SK-N-SH treated with all-trans-retinoic acid at 6 μM for 48 hours (cell line): Measurements from ENCODE around the gene CHST9.
A peak's percentile ranks its signal among the peaks of the same experiment; 100 is the strongest.

ENCODE experiments used
- ATAC-seq: fragments of 200-7000 bp; cut with Tn5 transposase; 3 replicates; pipeline ENCODE4 v1.9.1; 2020; ENCODE audit warnings: mild to moderate bottlenecking, moderate library complexity
- ARNTL ChIP-seq: fragments of 450-650 bp; formaldehyde crosslinking; IDR thresholded peaks from 2 replicates; pipeline ENCODE4 v1.5.0; 2020; ENCODE audit warnings: low read depth, mild to moderate bottlenecking, moderate library complexity, borderline replicate concordance
- BACH2 ChIP-seq: fragments of 250-450 bp; sonication (Bioruptor Pico); IDR thresholded peaks from 2 replicates; pipeline ENCODE4 v1.9.0; 2021; ENCODE audit warnings: mild to moderate bottlenecking, borderline replicate concordance
- CREB5 ChIP-seq: fragments of 250-450 bp; sonication (Bioruptor Pico); IDR thresholded peaks from 2 replicates; pipeline ENCODE4 v1.5.1; 2020; ENCODE audit warnings: low read depth, mild to moderate bottlenecking, moderate library complexity
- CSDC2 ChIP-seq: fragments of 250-450 bp; sonication (Bioruptor Pico); IDR thresholded peaks from 2 replicates; pipeline ENCODE4 v1.5.0; 2020; ENCODE audit warnings: mild to moderate bottlenecking, moderate library complexity
- CSRNP3 ChIP-seq: fragments of 250-450 bp; sonication (Bioruptor Pico); IDR thresholded peaks from 2 replicates; pipeline ENCODE4 v1.5.1; 2021; ENCODE audit warnings: mild to moderate bottlenecking, moderate library complexity
- ESRRG ChIP-seq: fragments of 250-450 bp; sonication (Bioruptor Pico); IDR thresholded peaks from 2 replicates; pipeline ENCODE4 v1.6.1; 2021; ENCODE audit warnings: mild to moderate bottlenecking
- GLIS3 ChIP-seq: fragments of 250-450 bp; sonication (Bioruptor Pico); IDR thresholded peaks from 2 replicates; pipeline ENCODE4 v1.5.0; 2020; ENCODE audit warnings: mild to moderate bottlenecking, moderate library complexity
- OSR1 ChIP-seq: fragments of 250-450 bp; sonication (Bioruptor Pico); IDR thresholded peaks from 2 replicates; pipeline ENCODE4 v1.8.0; 2022; ENCODE audit warnings: moderate library complexity, mild to moderate bottlenecking, inconsistent platforms
- POU6F1 ChIP-seq: fragments of 250-450 bp; sonication (Bioruptor Pico); IDR thresholded peaks from 2 replicates; pipeline ENCODE4 v1.8.0; 2021; ENCODE audit warnings: low read depth, mild to moderate bottlenecking, moderate library complexity, borderline replicate concordance
- PPARA ChIP-seq: fragments of 250-450 bp; sonication (Bioruptor Pico); IDR thresholded peaks from 2 replicates; pipeline ENCODE4 v1.5.0; 2020; ENCODE audit warnings: mild to moderate bottlenecking, borderline replicate concordance
- RARB ChIP-seq: fragments of 250-450 bp; sonication (Bioruptor Pico); IDR thresholded peaks from 2 replicates; pipeline ENCODE4 v1.8.0; 2021; ENCODE audit warnings: mild to moderate bottlenecking, moderate library complexity
- SNAI2 ChIP-seq: fragments of 250-450 bp; sonication (Bioruptor Pico); IDR thresholded peaks from 2 replicates; pipeline ENCODE4 v1.5.0; 2020; ENCODE audit warnings: mild to moderate bottlenecking, moderate library complexity
- TCF4 ChIP-seq: fragments of 250-450 bp; sonication (Bioruptor Pico); IDR thresholded peaks from 2 replicates; pipeline ENCODE4 v1.8.0; 2021; ENCODE audit warnings: mild to moderate bottlenecking, moderate library complexity, borderline replicate concordance
- TOX ChIP-seq: fragments of 250-450 bp; sonication (Bioruptor Pico); IDR thresholded peaks from 2 replicates; pipeline ENCODE4 v1.8.0; 2021; ENCODE audit warnings: mild to moderate bottlenecking, moderate library complexity, borderline replicate concordance
- ZC3H10 ChIP-seq: fragments of 250-450 bp; sonication (Bioruptor Pico); IDR thresholded peaks from 2 replicates; pipeline ENCODE4 v1.5.1; 2021; ENCODE audit warnings: mild to moderate bottlenecking, moderate library complexity
- ZFP3 ChIP-seq: fragments of 250-450 bp; sonication (Bioruptor Pico); IDR thresholded peaks from 2 replicates; pipeline ENCODE4 v1.5.0; 2020; ENCODE audit warnings: mild to moderate bottlenecking, moderate library complexity
- ZFP30 ChIP-seq: fragments of 450-650 bp; formaldehyde crosslinking; IDR thresholded peaks from 2 replicates; pipeline ENCODE4 v1.5.0; 2022; ENCODE audit warnings: mild to moderate bottlenecking, moderate library complexity
- ZNF565 ChIP-seq: fragments of 450-650 bp; formaldehyde crosslinking; conservative IDR thresholded peaks from 2 replicates; pipeline ENCODE4 v1.5.0; 2020; ENCODE audit warnings: low read depth, mild to moderate bottlenecking, moderate library complexity
- ZNF70 ChIP-seq: fragments of 450-650 bp; formaldehyde crosslinking; IDR thresholded peaks from 2 replicates; pipeline ENCODE4 v1.5.0; 2020; ENCODE audit warnings: mild to moderate bottlenecking, moderate library complexity
- ZNF8 ChIP-seq: fragments of 450-650 bp; formaldehyde crosslinking; IDR thresholded peaks from 2 replicates; pipeline ENCODE4 v1.5.0; 2020; ENCODE audit warnings: mild to moderate bottlenecking, moderate library complexity

Gene CHST9

DNA sequence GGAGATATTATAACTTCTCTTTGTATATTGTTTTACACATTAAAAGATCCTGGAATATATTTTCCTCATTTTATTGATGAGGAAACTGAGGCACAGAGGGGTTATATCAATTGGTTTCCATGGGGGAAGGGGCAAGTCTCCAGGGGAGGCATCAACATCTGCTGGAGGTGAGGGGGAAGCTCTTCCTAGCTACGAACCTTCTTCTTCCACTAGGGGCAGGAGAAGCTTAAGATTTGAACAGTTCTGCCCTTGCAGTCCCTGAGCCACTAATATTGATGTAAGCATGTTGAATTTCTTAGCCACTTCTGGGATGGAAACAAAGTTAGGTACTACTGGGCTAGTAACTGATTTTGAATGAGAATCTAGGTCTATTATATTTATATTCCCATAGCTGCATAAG lies 179.5 kb downstream of the CHST9 start:
- ATAC-seq: peak; percentile 73
- TF ChIP-seq CREB5 (CRISPR knock-in tag): no peak

DNA sequence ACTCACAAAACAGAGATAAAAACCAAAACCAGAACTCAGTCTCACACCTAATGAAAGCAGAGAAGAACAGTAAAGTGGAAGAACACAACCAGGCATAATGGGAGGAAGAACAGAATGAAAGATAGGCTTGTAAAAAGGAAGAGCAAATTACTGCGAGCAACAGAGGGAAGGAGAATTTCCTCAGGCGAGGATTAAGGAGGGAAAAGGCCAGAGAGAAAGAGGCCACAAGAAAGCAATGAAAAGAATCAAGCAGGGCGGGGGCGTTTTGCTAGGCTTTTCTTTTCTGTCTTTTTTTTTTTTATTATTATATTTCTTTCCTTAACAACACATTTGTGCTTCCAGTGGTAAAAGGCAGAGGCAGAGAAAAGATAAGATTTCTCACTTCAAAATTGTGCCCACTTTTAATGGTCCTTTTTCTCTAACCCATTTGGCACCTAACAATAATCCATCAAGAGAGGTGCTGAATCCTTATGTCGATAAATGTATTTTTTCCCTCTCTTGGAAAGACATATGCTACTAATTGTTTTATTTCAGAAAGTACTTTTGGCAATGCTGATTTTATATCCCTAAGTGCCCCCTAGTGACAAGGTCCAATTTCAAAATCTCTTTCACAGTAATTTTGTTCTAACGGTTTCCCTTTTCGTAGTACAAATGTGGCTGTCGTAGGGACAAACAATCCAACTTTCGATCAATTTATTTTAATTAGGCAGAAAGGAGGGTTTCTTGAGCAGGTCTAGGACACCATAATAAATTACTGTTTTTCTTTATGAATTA lies 180.9 kb downstream of the CHST9 start:
- ATAC-seq: no peak

DNA sequence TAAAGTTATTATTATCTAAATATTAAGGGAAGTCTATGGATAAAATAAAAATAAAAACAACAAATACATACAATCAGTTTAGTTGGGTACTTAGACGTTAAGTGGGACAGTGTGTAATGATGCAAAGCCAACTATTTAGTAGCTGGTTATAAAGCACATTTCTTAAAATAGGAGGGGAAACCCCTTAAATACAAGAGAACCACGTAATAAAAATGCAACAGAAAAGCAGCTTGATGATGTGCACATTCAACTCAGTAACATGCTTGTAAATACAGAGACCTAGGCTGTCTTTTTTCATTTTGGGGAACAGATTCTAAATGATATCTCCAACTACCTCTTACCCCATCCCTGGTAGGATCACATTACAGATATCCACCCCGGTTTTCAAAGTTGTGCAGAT lies 185.3 kb downstream of the CHST9 start:
- TF ChIP-seq ZNF565 (CRISPR knock-in tag): no peak
- no peak for TF ChIP-seq SNAI2 (CRISPR knock-in tag)
- TF ChIP-seq RARB (CRISPR knock-in tag): no peak
- no peak for TF ChIP-seq ZFP3 (CRISPR knock-in tag)
- TF ChIP-seq ESRRG (CRISPR knock-in tag): no peak
- no peak for TF ChIP-seq POU6F1
- TF ChIP-seq PPARA: no peak
- TF ChIP-seq ZC3H10 (CRISPR knock-in tag): no peak
- TF ChIP-seq OSR1 (CRISPR knock-in tag): no peak
- no peak for TF ChIP-seq ZFP30 (CRISPR knock-in tag)
- no peak for TF ChIP-seq CREB5 (CRISPR knock-in tag)
- no peak for TF ChIP-seq TOX
- TF ChIP-seq ARNTL: no peak
- no peak for TF ChIP-seq ZNF8 (CRISPR knock-in tag)
- no peak for TF ChIP-seq CSDC2
- no peak for TF ChIP-seq GLIS3 (CRISPR knock-in tag)
- no peak for TF ChIP-seq CSRNP3 (CRISPR knock-in tag)
- ATAC-seq: no peak

More for the DNA sequence above, 180.9 kb downstream of the CHST9 start:
- no peak for TF ChIP-seq POU6F1

DNA sequence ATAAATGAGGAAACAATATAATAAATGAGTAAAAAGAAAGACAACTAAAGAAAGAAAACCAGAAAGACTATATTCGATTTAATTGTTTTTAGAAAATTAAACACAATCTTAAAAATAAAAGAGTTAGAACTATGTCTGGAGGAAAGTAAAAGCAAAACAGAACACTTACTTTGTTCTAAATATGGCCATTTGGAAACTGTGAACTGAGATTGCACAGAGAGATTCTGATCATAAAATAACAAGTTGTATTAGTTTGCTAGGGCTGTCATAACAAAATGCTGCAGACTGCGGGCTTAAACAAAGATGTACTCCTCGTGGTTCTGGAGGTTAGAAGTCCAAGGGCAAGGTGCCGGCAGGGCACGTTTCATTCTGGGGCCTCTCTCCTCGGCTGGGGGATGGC lies 191.5 kb downstream of the CHST9 start:
- ATAC-seq: no peak
- no peak for TF ChIP-seq CREB5 (CRISPR knock-in tag)
- TF ChIP-seq ZNF565 (CRISPR knock-in tag): no peak
- no peak for TF ChIP-seq TCF4
- no peak for TF ChIP-seq PPARA
- TF ChIP-seq ZNF70: peak; percentile 49; the same call in 1 of the 2 replicates
- TF ChIP-seq CSDC2: no peak
- TF ChIP-seq BACH2 (CRISPR knock-in tag): no peak
